HG03520 (cell line): ENCODE results near the gene PSD2.

ENCODE experiments used
- ATAC-seq: cut with Tn5 transposase; IDR thresholded peaks from one replicate; pipeline ENCODE4 v1.9.1; 2021; ENCODE audit warnings: mild to moderate bottlenecking, moderate library complexity; ENCODE audit not compliant: unreplicated experiment

The PSD2 gene

DNA sequence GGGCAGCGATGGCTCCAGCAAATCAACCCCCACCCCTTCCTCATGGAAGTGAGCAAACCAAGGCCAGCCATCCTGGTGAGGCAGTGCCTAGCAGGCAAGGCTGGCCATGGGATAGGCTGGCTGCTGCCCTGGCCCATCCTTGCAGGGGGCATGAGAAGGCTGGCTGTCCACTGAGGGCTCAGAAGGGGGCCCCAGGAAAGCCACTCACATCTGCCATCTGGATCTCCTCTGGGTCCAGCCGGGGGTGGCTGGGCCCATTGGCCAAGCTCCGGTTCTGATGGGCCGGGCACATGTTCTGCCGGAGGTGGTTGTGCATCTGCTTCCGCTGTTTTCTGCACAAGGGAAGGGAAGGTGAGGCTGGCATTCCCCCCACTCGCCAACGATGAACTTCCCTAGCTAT lies 57.1 kb downstream of the PSD2 start:
- ATAC-seq: no peak

DNA sequence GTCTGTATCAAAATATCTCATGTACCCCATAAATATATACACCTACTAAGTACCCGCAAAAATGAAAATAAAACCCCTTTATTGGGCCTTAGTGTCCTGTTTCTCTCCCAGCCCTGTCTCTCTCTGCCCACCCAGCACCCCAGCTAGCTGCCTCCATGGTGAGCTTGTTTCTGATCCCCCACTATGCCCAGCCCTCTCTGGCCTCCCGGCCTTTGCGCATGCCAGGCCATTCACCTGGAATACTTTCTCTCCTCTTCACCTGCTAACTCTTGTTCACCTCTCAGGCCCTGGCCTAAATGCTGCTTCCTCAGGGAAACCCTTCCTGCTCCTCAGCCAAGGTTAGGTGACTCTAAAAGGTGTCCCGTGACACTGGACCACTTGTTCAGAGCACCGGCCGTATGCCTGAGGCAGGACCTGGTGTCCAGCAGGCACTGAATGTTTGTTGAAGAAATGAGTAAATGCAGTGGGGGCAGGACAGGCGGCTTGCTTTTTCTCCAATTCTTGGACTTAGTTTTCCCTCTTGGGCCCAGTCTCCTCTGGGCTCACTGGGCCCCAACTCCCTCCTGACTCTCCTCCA lies 58.5 kb downstream of the PSD2 start:
- no peak for ATAC-seq

DNA sequence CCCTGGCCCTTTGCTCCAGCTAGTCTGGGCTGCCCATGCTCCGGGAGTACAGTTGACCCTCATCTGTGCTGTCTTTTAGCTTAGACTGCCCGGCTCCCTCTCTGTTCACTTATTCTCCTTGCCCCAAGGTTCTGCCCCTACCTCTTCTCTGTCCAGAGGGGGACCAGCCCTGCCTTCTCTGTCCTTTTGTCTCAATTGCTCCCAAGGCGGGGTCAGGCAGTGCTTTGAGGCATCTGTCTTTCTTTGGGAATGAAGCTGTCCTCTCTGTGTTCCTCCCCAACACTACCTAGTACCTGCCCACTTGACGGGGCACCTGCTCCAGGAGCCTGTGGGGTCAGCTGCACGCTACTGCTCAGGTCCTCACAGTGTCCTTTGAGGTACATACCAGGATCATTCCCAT lies 59.3 kb downstream of the PSD2 start:
- no peak for ATAC-seq

DNA sequence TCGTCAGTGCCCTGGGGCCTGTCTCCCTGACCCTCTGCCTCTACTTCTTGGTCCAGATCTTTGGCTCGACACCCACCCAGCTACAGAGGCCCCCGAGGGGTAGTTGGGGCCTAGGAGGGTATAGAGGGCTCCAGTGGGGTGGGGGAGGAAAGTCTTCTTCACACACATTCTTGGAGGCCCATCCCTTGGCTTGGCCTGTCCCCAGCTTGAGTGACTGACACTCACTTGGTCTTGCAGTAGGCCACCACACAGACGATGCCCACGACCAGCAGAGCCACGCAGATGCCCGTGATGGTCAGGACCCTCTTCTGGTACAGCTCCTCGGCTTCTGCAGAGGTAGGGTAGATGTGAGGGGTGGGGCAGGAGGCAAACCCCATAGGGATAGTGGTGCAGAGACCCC lies 59.8 kb downstream of the PSD2 start:
- ATAC-seq: no peak

DNA sequence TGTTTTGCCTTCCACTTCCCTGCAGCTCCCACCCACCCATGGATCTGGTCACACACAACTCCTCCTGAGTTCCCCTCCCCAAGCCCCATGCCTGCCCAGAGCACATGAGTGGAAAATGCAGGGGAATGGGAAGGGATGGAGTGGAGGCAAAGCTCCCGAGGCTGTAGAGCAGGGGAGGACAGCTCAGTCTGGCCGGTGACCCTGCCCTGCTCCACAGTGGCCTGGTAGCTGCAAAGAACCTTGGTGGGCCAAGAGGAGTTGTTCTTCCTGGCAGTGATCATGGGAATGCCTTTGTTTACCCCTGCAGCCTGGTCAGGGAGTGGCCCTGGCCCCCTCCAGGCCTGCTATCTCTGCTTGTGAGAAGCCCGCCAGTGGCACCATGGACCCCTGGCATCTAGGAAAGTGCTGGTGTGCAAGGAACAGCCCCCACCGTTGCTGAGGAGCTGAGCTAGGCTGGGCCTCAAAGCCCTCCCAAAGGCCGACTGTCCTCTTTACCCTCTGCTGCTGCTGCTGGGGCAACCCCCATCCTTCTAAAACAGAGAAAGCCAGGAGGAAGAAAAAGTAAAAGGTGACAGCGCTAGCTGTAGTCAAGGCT lies 60.4 kb downstream of the PSD2 start:
- ATAC-seq: no peak

DNA sequence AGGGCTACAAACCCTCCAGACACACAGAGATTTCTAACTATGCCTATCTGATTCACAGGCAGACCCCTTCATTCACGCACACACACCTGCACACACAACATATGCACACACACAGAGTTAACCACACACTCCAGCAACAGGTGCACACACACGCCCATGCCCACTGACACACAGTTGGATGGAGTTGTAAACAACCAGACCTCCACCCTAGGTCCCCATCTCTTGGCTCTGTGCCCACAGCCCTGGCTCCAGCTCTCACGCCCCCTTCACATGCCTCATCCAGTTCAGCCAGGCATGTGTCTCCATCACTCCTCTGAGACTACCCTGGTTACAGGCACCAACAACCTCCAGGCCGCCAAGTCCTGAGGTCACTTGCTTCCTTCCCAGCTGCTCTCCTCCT lies 61.1 kb downstream of the PSD2 start:
- ATAC-seq: no peak

DNA sequence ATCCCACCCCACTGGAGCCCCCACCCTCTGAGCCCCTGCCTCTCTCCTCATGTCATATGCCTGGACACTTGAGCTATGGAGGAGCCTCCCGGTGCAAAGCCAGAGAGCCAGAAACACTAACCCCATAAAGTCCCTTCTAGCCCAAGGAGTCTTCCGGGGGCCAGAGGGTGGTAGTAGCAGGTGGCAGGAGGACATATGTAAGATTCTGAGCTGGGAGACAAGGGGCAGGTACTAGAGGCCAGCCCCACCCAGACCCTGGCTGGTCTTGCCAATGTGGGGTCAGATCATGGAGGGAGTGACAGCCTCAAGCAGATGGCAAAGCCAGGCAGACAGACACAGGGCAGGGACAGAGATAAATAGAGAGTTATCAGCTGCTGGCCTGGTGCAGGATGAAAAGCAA lies 63.4 kb downstream of the PSD2 start:
- ATAC-seq: no peak

DNA sequence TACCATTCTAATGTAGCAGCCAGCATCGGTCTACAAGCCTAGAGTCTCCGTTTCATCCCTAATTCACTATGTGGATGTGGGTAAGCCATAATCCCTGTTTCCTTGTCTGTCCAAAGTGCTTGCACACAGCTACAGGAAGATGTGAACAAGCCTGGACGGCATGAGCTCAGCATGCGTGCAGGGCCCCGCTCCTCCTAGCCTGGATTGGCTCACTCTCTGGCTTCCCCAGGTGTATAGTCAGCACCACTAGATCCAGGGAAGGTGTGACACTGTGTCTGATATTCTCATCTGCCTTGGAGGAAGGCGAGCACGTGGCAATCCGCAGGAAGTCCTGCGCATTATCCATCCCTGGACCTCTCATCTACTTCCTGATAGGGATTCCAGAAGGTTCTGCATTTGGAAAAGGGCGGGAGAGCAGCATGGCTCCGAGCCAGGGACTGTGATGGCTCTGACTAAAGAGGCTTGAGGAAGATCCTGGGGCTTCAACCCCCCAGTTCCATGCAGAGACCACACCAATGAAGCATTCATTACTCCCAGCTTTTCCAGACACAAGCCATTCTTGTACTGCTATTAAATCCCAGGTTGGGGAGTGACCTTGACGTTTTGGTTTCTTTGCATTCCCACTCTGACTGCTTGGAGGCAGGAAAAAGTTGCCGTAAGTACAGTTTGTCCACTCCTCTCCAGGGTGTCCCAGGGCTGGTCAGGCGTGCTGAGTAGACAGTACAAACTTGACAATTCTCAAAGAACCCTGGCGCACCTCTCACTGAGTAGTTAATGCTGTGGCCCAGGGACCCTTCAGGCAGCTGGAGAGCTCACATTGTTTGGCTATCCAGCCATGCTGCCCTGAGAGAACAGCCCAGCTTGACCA lies 65.6 kb downstream of the PSD2 start:
- no peak for ATAC-seq

DNA sequence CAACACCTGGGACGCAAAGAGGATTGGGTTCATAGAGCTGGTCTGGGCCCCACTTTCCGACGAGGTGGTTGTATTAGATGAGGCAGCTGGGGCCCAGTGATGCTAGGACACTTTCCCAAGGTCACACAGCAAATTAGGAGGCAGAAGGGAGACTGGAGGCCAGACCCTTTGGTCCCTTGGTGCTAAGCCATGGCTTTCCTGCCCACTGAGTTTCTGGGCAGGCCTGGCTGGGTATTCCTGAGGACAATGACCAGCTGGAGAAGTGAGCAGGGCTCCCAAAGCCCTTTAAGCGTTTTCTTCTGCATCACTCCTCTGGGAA lies 66.2 kb downstream of the PSD2 start:
- ATAC-seq: no peak

DNA sequence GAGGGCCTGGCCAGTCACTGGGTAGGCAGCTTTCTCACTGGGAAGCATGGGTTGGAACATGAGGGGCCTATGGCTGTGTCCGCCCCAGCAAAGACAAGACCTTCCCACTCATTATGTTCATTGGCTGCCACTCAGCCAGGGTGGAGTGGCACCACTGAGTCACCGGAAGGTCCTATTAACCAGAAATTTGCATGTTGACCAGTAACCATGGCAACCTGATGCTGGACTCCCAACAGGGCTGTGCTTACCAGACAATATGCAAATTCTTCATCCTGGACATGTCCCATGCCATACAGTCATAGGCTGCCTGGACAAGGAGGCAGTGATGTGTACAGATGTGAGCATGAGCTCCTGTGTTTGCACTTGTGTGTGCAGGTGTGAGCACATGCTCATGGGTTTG lies 66.7 kb downstream of the PSD2 start:
- peak; percentile 52 for ATAC-seq

DNA sequence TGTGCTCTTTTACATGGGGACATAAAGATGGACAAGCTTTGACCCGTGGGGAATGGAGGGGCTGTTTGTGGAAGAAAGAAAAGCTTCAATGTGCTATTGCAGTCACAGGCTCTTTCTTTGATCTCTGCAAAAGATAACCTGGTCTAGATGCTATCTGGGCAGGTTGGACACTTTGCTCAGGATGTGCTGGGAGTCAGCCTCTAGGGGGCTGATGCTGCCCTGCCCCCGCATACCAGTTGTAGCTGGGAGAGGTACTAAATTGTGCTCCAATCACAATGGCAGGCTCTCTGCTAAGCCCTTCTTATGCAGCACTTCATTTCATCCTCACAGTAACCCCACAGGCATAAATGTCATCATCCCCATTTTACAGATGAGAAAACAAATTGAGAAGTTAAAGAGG lies 67.2 kb downstream of the PSD2 start:
- no peak for ATAC-seq

DNA sequence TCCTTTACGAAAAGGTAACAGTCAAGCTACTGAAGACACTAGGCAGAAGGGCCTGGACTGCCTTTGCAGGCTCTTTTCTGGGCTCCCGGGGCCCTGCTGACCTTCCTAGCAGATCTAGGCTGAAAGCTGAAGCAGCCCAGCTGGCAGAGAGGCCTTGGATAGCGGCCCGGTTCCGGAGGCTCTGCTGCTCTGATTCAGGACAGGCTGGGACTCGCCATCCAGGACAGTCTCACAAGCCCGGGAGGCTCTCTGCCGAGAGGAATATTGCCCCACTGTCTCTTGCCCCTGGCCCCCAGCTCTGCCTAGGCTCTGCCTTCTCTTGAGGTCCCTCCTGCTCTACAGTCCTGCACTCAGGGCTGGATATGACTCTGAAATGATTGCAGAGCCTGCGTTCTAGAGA lies 67.8 kb downstream of the PSD2 start:
- ATAC-seq: no peak

DNA sequence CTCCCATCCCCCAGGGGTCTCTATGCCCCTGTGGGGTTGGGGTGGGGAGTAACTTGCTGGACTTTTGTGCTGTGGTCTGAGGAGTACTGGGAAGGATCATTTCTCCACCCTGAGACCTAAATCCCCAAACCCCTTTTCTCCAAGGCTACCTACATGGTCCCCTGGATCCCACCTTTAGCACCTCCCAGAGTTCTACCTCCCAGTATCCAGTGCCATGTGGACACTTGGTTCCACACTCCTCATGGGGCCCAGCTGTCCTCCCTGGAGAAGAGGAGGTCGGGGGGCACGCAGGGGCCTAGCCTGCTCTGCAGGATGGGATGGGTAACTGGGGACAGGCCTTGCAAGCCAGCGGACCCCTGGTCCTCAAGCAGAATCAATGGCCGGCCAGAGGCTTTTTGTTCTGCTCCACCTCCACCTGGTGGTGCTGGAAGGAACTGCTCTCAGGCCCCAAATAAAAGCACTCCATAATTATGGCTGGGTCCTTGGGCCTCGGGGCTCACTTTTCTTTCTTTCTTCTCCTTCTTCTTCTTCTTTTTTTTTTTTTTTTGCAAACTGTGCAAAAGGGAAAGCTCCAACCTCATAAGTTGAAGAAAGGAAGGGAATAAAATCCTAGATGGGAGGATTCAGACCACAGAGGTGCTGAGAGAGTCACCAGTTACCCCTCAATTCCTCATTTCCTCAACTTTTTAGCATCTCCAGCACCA lies 68.4 kb downstream of the PSD2 start:
- no peak for ATAC-seq

DNA sequence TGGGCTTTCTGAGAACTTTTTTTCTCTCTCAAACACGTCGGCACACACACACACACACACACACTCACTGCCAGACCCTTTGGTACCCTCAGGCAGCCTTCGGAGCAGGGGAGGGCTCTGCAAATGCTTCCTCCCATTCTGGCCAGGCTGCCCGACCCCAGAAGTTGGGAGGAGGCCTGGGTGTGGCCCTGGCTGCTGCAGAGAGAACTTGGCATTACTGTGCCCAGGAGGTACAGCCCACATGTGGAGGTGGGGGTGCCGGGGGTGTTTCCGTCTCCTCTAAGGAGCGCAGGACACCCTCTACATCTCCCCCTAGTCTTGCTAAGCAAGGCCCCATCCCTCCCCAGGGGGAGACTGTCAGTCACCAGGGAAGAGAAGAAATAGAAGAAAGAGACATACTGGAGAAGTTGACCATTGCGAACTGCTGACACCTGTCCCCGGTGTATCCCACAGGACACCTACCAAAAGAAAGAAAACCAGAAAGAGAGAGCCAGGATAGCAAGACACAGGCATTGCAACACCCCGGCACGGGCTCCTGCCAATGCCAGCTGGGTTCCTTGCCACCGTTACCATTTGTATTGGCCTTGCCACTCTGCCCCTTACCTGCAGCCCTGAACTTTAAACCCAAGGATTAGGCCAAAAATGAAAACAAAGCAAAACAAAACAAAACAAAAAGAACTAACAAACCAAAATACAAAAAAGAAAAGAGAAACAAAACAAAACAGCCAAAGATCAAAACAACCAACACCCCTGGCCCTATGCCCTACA lies 69.3 kb downstream of the PSD2 start:
- ATAC-seq: no peak

DNA sequence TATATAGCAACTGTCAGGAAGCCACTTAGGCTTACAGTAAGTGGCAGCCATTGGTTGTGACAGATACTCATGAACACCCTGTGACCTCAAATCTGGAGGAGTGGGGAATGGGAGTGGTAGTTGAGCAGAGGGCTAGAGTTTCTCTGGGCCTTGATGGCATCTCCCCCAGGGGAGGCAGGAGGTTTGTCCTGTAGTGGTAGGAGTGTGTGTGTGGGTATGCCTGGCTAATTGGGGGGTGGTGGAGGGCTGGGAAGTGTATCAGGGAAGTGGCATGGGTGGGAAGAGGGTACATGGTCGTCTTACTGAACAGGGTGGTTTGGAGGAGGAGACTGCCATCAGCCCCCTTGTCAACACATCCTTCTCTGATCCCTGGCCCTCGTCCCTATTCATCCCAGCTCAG lies 71.5 kb downstream of the PSD2 start:
- no peak for ATAC-seq

DNA sequence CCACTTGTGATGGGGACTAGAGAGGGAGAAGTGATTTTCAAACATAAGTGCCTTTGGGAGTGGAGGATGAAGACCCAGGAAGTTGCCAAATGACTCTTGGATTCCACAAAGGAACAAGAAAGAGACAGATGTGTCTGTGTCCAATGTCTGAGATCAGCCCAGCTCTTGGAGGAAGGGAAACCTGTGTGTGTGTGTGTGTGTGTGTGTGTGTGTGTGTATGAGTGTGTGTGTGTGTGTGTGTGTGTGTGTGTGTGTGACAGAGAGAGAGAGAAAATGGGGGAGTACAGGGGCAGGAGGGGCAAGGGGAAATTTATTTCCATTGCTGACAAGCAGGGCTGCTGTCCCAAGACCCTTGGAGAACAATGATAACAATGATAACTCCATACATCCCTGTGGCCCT lies 72.0 kb downstream of the PSD2 start:
- ATAC-seq: no peak

DNA sequence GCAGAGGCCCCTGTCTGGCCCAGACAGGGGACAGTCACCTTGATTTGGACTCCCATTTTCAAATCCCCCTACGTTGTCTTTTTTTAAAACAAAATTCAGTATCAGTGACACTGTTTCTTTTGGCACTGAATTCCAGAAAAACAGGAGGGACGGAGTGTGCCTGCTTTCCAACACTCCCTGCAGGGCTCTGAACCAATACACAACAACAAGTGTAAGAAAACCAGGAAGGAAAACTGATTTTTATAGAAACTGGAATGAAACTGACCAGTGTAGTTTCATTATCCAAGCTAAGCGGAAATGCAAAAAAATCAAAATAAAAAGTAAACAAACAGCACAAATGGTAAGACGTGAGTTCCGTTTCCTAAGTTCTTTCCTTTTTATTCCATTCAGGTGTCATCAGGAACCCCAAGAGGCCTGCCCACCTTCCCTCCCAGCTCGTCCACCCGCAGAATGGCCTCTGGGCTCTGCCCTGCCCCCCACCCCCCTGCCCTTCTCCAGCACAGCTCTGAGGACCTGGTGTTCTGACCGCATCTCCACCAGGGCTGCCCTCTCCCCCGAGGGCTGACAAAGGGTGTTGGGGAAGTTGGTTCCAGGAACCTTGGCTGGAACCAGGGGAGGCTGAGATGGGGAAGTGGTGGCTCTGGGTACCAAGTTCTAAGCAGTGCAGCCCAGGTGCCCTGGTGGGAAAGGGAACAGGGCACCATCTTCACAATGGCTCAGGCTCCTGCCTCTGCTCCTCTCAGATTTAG lies 73.6 kb downstream of the PSD2 start:
- ATAC-seq: no peak

DNA sequence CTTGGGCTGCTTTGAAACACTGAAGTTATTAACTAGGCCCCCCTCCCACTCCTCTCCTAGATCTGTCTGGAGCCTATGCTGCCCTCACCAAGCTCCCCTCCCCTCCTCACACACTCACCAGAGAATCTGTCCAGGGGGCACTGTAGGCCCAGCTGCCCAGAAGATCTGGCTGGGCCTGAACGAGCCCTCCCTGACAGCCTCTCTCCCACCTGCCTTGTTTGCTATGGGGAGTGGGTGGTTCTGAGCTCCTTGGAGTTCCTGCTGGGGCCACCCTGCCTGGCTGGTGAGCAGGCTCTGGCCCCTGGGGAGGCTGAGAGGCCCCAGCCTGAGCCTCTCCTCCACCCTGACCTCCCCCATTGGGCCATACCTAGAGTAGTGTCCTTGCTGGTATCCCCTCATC lies 75.1 kb downstream of the PSD2 start:
- ATAC-seq: no peak

DNA sequence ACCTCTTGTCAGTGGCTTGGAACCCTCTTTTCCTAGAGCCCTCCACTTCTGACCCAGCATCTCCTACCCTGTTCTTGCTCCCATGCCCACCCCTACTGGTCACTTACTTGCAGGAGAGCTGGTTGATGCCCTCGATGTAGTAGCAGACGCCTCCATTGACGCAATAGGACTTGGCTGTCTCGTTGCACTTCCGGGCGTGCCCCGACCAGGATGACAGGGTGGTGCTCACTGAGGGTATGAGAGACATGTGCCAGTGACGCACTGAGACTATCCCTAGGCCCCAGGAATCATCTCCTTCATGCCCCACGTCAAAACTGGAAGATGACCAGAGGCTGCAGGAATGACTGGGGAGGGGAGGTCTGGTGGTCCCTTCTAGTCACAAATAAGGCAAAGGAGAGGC lies 76.0 kb downstream of the PSD2 start:
- no peak for ATAC-seq

DNA sequence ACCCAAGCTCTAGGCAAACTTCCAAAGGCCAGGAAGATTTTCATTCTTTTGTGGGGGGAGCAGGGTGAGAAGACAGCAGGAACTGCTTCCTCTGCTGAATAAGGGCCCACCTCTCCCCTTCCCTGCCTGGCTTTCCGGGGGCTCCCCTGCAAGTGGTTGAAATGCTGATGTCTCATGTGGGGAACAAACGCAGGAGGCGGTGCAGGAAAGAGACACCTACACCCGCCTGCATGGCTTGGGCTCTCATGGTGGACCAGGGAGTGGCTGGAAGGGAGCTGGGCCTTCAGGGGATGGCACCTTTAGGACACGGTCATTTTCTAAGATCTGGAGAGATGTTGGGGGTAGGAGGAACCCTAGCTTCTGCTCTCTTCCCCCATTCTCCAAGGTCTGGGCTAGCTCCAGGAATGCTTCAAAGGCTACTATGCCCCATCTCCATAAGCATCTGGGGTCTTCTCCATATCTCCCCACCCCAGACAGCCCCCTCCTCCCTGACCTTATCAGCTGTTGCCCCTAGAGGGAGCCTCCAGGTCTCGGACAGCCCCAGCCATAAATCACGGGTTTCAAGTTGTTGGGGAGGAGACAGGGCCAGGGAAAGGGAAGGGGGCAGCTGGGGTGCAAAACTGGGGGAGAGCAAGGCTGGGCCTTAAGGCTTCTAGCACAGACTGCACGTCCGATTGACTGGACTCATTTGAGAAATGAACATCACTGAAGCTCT lies 76.6 kb downstream of the PSD2 start:
- no peak for ATAC-seq
